PC-3 (cell line): Measurements from ENCODE around the gene NUP160. TPM values are rescaled to one million over a fixed set of nuclear protein-coding genes. Genes with fewer than 3 reads are reported as not detected.

Experiments
- ATAC-seq: fragments of 200-7000 bp; cut with Tn5 transposase; 2 replicates; pipeline ENCODE4 v1.9.1; 2020; ENCODE audit warnings: mild to moderate bottlenecking, moderate library complexity
- BruUV-seq: library from RNA; stranded (reverse); fragments of 400-500 nt; replicated peaks from 2 replicates; lab custom pipeline; 2021; lab: Mats Ljungman, UMichigan
- CTCF ChIA-PET: fragments of 300-600 bp; sonication (Branson Sonifier 250); formaldehyde crosslinking; loops from one replicate; lab custom pipeline; 2022; ENCODE audit warnings: antibody characterized with exemption; lab: Charles Lee
- POLR2A ChIA-PET: fragments of 300-600 bp; sonication (Branson Sonifier 250); formaldehyde crosslinking; loops from one replicate; lab custom pipeline; 2022; ENCODE audit warnings: antibody characterized with exemption; ENCODE audit not compliant: unreplicated experiment; lab: Charles Lee
- DNase-seq: peaks from one replicate; pipeline ENCODE4 v3.0.0-alpha.2; 2015
- H2AFZ ChIP-seq: fragments of 300-600 bp; sonication (generic); 2 replicates; pipeline ENCODE4 v1.6.0; 2016; ENCODE audit warnings: antibody characterized with exemption, low read length
- H3F3A ChIP-seq: fragments of 300-600 bp; sonication (generic); one replicate; pipeline ENCODE4 v1.6.0; 2017; ENCODE audit warnings: antibody characterized with exemption, low read length, control low read depth, mild to moderate bottlenecking; ENCODE audit not compliant: unreplicated experiment
- H3K27ac ChIP-seq: fragments of 300-600 bp; sonication (generic); 2 replicates; pipeline ENCODE4 v1.5.1; 2016; ENCODE audit warnings: mild to moderate bottlenecking, low read length
- H3K27me3 ChIP-seq: fragments of 300-600 bp; sonication (generic); 2 replicates; pipeline ENCODE4 v1.6.1; 2016; ENCODE audit warnings: low read length, mixed read lengths
- H3K36me3 ChIP-seq: fragments of 300-600 bp; sonication (generic); 2 replicates; pipeline ENCODE4 v1.6.1; 2016; ENCODE audit warnings: low read depth, mixed run types, low read length, mixed read lengths
- H3K4me1 ChIP-seq: fragments of 300-600 bp; sonication (generic); 2 replicates; pipeline ENCODE4 v1.5.1; 2016; ENCODE audit warnings: low read length; ENCODE audit not compliant: insufficient read depth
- H3K4me2 ChIP-seq: fragments of 300-600 bp; sonication (generic); 2 replicates; pipeline ENCODE4 v1.6.0; 2016; ENCODE audit warnings: low read length
- H3K4me3 ChIP-seq: fragments of 300-600 bp; sonication (generic); 2 replicates; pipeline ENCODE4 v1.5.1; 2016; ENCODE audit warnings: mild to moderate bottlenecking, low read length, mixed read lengths
- H3K79me2 ChIP-seq: fragments of 300-600 bp; sonication (generic); 2 replicates; pipeline ENCODE4 v1.6.1; 2017; ENCODE audit warnings: low read length, mixed read lengths
- H3K9ac ChIP-seq: fragments of 300-600 bp; sonication (generic); 2 replicates; pipeline ENCODE4 v1.6.0; 2016; ENCODE audit warnings: mild to moderate bottlenecking, low read length
- H3K9me2 ChIP-seq: fragments of 300-600 bp; sonication (generic); replicated peaks from 2 replicates; pipeline ENCODE4 v1.6.1; 2016; ENCODE audit warnings: mixed run types, low read length, mixed read lengths
- H3K9me3 ChIP-seq: fragments of 300-600 bp; sonication (generic); 2 replicates; pipeline ENCODE4 v1.6.1; 2016; ENCODE audit warnings: low read length, mixed read lengths
- H4K20me1 ChIP-seq: fragments of 300-600 bp; sonication (generic); 2 replicates; pipeline ENCODE4 v1.6.1; 2016; ENCODE audit warnings: low read length, mixed read lengths
- EZH2 ChIP-seq: fragments of 300-600 bp; sonication (generic); IDR thresholded peaks from one replicate; pipeline ENCODE4 v1.6.1; 2017; ENCODE audit warnings: antibody characterized with exemption, mild to moderate bottlenecking, low read length; ENCODE audit not compliant: unreplicated experiment
- EZH2phosphoT487 ChIP-seq: fragments of 300-600 bp; sonication (generic); IDR thresholded peaks from 2 replicates; pipeline ENCODE4 v1.6.1; 2018; ENCODE audit warnings: mild to moderate bottlenecking, antibody characterized with exemption, low read length, borderline replicate concordance
- intact Hi-C: fragments of 100-400 bp; cut with micrococcal nuclease; formaldehyde crosslinking; loops from 2 replicates; pipeline ENCODE4 v1.9.0; 2023
- total RNA-seq: library from RNA; depleted of rRNA; stranded (reverse); fragments of >200 nt; gene quantifications from 2 replicates; pipeline ENCODE4 v1.2.3, GENCODE V29; 2014; rRNA removed
- TF ChIP-seq, protein P1 (sequence below): fragments of 300-600 bp; sonication (generic); conservative IDR thresholded peaks from 2 replicates; pipeline ENCODE4 v1.5.1; 2017; ENCODE audit warnings: antibody characterized with exemption, low read depth, mild to moderate bottlenecking, low read length

Gene NUP160
- total RNA-seq, 1 experiment from 2014 or later, result 23.0 TPM

- no peak for DNase-seq
- Histone ChIP-seq H3K4me2 (no peak overlapping the region), H3F3A (no peaks in the 10 kb centered on the region), H3K9me3 (no peaks in the 10 kb centered on the region), H3K79me2 (no peaks in the 10 kb centered on the region), H3K9ac (no peak overlapping the region), H3K4me3 (no peak overlapping the region), H3K9me2 (no peaks in the 10 kb centered on the region), H3K4me1 (no peaks in the 10 kb centered on the region), H4K20me1 (no peaks in the 10 kb centered on the region), H2AFZ (no peak overlapping the region), H3K36me3 (peaks cover 69% of the 10 kb centered on the region), H3K27ac (no peak overlapping the region), H3K27me3 (no peaks in the 10 kb centered on the region)
- ATAC-seq, result no peak
- BruUV-seq, result no TSS peak
- intact Hi-C loops, result no loop called here
- ChIA-PET CTCF (no interaction called here), POLR2A (no interaction called here)
- TF ChIP-seq EZH2, result no peak
- no peak for TF ChIP-seq EZH2phosphoT487
- TF ChIP-seq, protein P1, sequence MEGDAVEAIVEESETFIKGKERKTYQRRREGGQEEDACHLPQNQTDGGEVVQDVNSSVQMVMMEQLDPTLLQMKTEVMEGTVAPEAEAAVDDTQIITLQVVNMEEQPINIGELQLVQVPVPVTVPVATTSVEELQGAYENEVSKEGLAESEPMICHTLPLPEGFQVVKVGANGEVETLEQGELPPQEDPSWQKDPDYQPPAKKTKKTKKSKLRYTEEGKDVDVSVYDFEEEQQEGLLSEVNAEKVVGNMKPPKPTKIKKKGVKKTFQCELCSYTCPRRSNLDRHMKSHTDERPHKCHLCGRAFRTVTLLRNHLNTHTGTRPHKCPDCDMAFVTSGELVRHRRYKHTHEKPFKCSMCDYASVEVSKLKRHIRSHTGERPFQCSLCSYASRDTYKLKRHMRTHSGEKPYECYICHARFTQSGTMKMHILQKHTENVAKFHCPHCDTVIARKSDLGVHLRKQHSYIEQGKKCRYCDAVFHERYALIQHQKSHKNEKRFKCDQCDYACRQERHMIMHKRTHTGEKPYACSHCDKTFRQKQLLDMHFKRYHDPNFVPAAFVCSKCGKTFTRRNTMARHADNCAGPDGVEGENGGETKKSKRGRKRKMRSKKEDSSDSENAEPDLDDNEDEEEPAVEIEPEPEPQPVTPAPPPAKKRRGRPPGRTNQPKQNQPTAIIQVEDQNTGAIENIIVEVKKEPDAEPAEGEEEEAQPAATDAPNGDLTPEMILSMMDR, result no peak
These were observed 115.9 kb downstream of the NUP160 start for GRCh38 chr11:47732271-47732670.

DNA sequence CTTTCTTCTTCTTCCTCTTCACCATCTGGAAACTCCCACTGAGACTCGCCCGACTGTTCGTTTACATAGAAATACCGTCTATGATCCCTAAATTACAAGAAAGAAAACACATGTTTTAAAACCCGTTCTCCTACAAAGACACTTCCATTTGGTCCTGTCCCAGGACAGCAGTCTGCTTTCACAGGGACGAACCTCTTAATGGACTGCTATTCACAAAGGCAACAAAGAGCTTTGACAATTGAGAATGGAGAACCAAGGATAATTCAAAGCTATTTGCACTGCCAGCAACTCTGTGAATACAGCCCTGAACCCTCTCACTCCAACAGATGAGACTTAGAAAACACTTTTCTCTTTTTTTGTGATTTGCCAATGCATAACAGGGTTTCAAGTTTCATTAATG lies 116.7 kb downstream of the NUP160 start:
- no peaks in the 10 kb centered on the region for H3K79me2 ChIP-seq
- TSS peak; percentile 8 for BruUV-seq
- TF ChIP-seq, protein P1, result no peak
- no peak for TF ChIP-seq EZH2
- no peak for TF ChIP-seq EZH2phosphoT487
- intact Hi-C loops, result no loop called here
- H3K36me3 ChIP-seq, result peaks cover 69% of the 10 kb centered on the region
- H3K27me3 ChIP-seq, result no peaks in the 10 kb centered on the region
- H3K9ac ChIP-seq, result no peak overlapping the region
- H3K4me2 ChIP-seq, result no peak overlapping the region
- no peaks in the 10 kb centered on the region for H3F3A ChIP-seq
- H3K27ac ChIP-seq, result no peak overlapping the region
- no peaks in the 10 kb centered on the region for H4K20me1 ChIP-seq
- H3K9me2 ChIP-seq, result no peaks in the 10 kb centered on the region
- H3K9me3 ChIP-seq, result no peaks in the 10 kb centered on the region
- ChIA-PET POLR2A (no interaction called here), CTCF (no interaction called here)
- H2AFZ ChIP-seq, result no peak overlapping the region
- ATAC-seq, result no peak
- no peaks in the 10 kb centered on the region for H3K4me1 ChIP-seq
- no peak for DNase-seq
- no peak overlapping the region for H3K4me3 ChIP-seq

Other genes with a start within 250 kb of the NUP160 start
- gene MTCH2, start 205.8 kb downstream of the NUP160 start, total RNA-seq, result 84.0 and 88.1 TPM in 2 replicates
- gene AGBL2, start 133.0 kb downstream of the NUP160 start, total RNA-seq, result 1.8 TPM in 1 of 2 replicates, not detected in the other
- 37.4 and 60.1 TPM in 2 replicates for gene FNBP4, start 81.0 kb downstream of the NUP160 start, total RNA-seq
- 10.5 and 12.8 TPM in 2 replicates for gene PTPRJ, start 132.2 kb upstream of the NUP160 start, total RNA-seq